PC-9 (cell line): ENCODE results near the gene PMS1. TPM values are rescaled to one million over a fixed set of nuclear protein-coding genes. Genes with fewer than 3 reads are reported as not detected.
"Not testable (repeated sequence)": the region's sequence is repeated elsewhere in the genome, so short reads cannot be mapped to it uniquely, and the experiment has no call there.

Experiments
- BruUV-seq: library from RNA; stranded (reverse); fragments of 400-500 nt; replicated peaks from 2 replicates; lab custom pipeline; 2021; lab: Mats Ljungman, UMichigan
- CTCF ChIA-PET: fragments of 300-600 bp; sonication (Branson Sonifier 250); formaldehyde crosslinking; loops from one replicate; lab custom pipeline; 2022; ENCODE audit warnings: antibody characterized with exemption; lab: Charles Lee
- POLR2A ChIA-PET: fragments of 300-600 bp; sonication (Branson Sonifier 250); formaldehyde crosslinking; loops from one replicate; lab custom pipeline; 2022; ENCODE audit warnings: antibody characterized with exemption; ENCODE audit not compliant: unreplicated experiment; lab: Charles Lee
- DNase-seq, 2 experiments: peaks; one replicate each; pipeline versions ENCODE4 v3.0.0 to v3.0.0-alpha.2; 2015 to 2022; ENCODE audit warnings: mixed read lengths in 1 of 2
- H2AFZ ChIP-seq: fragments of 200-600 bp; sonication (generic); 2 replicates; pipeline ENCODE4 v1.8.1; 2017; ENCODE audit warnings: antibody characterized with exemption
- H3F3A ChIP-seq: fragments of 200-600 bp; sonication (generic); 2 replicates; pipeline ENCODE4 v1.8.1; 2017; ENCODE audit warnings: antibody characterized with exemption, mild to moderate bottlenecking, low read depth; ENCODE audit not compliant: insufficient read depth
- H3K27ac ChIP-seq: fragments of 200-600 bp; sonication (generic); 2 replicates; pipeline ENCODE4 v1.6.1; 2016; ENCODE audit warnings: mixed run types
- H3K27me3 ChIP-seq: fragments of 200-600 bp; sonication (generic); 2 replicates; pipeline ENCODE4 v1.6.1; 2016; ENCODE audit warnings: low read depth, mixed run types; ENCODE audit not compliant: insufficient read depth
- H3K36me3 ChIP-seq: fragments of 200-600 bp; sonication (generic); 2 replicates; pipeline ENCODE4 v1.6.1; 2016; ENCODE audit warnings: low read depth, mixed run types
- H3K4me1 ChIP-seq: fragments of 200-600 bp; sonication (generic); replicated peaks from 2 replicates; pipeline ENCODE4 v1.6.1; 2016; ENCODE audit warnings: mixed run types; ENCODE audit not compliant: insufficient read depth
- H3K4me2 ChIP-seq: fragments of 200-600 bp; sonication (generic); 2 replicates; pipeline ENCODE4 v1.6.1; 2017; ENCODE audit warnings: mixed run types
- H3K4me3 ChIP-seq: fragments of 200-600 bp; sonication (generic); 2 replicates; pipeline ENCODE4 v1.6.1; 2016; ENCODE audit warnings: mixed run types
- H3K79me2 ChIP-seq: fragments of 200-600 bp; sonication (generic); 2 replicates; pipeline ENCODE4 v1.6.1; 2017; ENCODE audit warnings: low read depth, mixed run types
- H3K9me2 ChIP-seq: fragments of 200-600 bp; sonication (generic); 2 replicates; pipeline ENCODE4 v1.8.1; 2017; ENCODE audit warnings: mild to moderate bottlenecking; ENCODE audit not compliant: insufficient read depth
- H3K9me3 ChIP-seq: fragments of 200-600 bp; sonication (generic); 2 replicates; pipeline ENCODE4 v1.8.1; 2016; ENCODE audit warnings: low read depth; ENCODE audit not compliant: insufficient read depth
- H4K20me1 ChIP-seq: fragments of 200-600 bp; sonication (generic); 2 replicates; pipeline ENCODE4 v1.8.1; 2017; ENCODE audit not compliant: insufficient read depth
- CTCF ChIP-seq: fragments of 200-600 bp; sonication (generic); conservative IDR thresholded peaks from 2 replicates; pipeline ENCODE4 v1.6.1; 2017; ENCODE audit warnings: mixed run types, antibody characterized with exemption, mild to moderate bottlenecking, moderate library complexity
- EZH2 ChIP-seq: fragments of 200-600 bp; sonication (generic); IDR thresholded peaks from 2 replicates; pipeline ENCODE4 v1.8.0; 2017; ENCODE audit warnings: antibody characterized with exemption, low read depth
- intact Hi-C: fragments of 100-400 bp; cut with micrococcal nuclease; formaldehyde crosslinking; loops from one replicate; pipeline ENCODE4 v1.10.0; 2022; ENCODE audit not compliant: unreplicated experiment
- total RNA-seq: library from RNA; stranded (reverse); gene quantifications from 2 replicates; pipeline ENCODE4 v1.2.3, GENCODE V29; 2021

The PMS1 gene
- total RNA-seq, 1 experiment from 2014 or later, result 18.6 TPM

- H2AFZ ChIP-seq, result no peak overlapping the region
- no peak overlapping the region for H3K4me2 ChIP-seq
- ChIA-PET CTCF (no interaction called here), POLR2A (interaction anchor here (0.6 kb wide), 1 partner anchor 392 kb away, joined by 9 read pairs; no protein-coding TSS in a partner anchor)
- intact Hi-C loops, result no loop called here
- no peak overlapping the region for H3K4me3 ChIP-seq
- no peak for DNase-seq
- H3K36me3 ChIP-seq, result no peaks in the 10 kb centered on the region
- no peaks in the 10 kb centered on the region for H4K20me1 ChIP-seq
- no TSS peak for BruUV-seq
- no peak for TF ChIP-seq EZH2
- TF ChIP-seq CTCF, result no peak
- H3F3A ChIP-seq, result no peaks in the 10 kb centered on the region
- H3K9me2 ChIP-seq, result no peaks in the 10 kb centered on the region
- no peaks in the 10 kb centered on the region for H3K27me3 ChIP-seq
- H3K79me2 ChIP-seq, result no peaks in the 10 kb centered on the region
- H3K27ac ChIP-seq, result no peak overlapping the region
- H3K9me3 ChIP-seq, result no peaks in the 10 kb centered on the region
- H3K4me1 ChIP-seq, result no peaks in the 10 kb centered on the region
Measured at GRCh38 chr2:189880832-189881492, 96.7 kb downstream of the PMS1 start.

- H3K27ac ChIP-seq, result no peak overlapping the region
- no peaks in the 10 kb centered on the region for H4K20me1 ChIP-seq
- no peak for DNase-seq
- TF ChIP-seq EZH2 (no peak), CTCF (no peak)
- POLR2A ChIA-PET, result no interaction called here
- no peaks in the 10 kb centered on the region for H3K79me2 ChIP-seq
- CTCF ChIA-PET, result no interaction called here
- no peaks in the 10 kb centered on the region for H3K9me3 ChIP-seq
- no peak overlapping the region for H3K4me3 ChIP-seq
- H3K4me1 ChIP-seq, result no peaks in the 10 kb centered on the region
- intact Hi-C loops, result no loop called here
- H2AFZ ChIP-seq, result no peak overlapping the region
- no peaks in the 10 kb centered on the region for H3K36me3 ChIP-seq
- H3K4me2 ChIP-seq, result no peak overlapping the region
- BruUV-seq, result no TSS peak
- H3K27me3 ChIP-seq, result no peaks in the 10 kb centered on the region
- no peaks in the 10 kb centered on the region for H3F3A ChIP-seq
- H3K9me2 ChIP-seq, result no peaks in the 10 kb centered on the region
Measured at GRCh38 chr2:189885368-189885767, 101.1 kb downstream of the PMS1 start.

DNA sequence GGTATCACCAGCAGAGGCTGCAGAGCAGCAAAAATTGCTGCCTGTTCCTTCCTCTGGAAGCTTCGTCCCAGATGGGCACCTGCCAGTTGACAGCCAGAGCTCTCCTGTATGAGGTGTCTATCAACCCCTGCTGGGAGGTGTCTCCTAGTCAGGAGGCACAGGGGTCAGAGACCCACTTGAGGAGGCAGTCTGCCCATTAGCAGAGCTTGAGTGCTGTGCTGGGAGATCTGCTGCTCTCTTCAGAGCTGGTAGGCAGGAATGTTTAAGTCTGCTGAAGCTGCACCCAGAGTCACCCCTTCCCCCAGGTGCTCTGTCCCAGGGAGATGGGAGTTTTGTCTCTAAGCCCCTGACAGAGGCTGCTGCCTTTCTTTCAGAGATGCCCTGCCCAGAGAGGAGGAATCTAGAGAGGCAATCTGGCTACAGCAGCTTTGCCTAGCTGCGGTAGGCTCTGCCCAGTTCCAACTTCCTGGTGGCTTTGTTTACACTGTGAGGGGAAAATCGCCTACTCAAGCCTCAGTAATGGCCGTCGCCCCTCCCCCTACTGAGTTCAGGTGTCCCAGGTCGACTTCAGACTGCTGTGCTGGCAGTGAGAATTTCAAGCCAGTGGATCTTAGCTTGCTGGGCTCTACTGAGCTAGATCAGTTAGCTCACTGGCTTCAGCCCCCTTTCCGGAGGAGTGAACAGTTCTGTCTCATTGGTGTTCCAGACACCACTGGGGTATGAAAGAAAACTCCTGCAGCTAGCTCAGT lies 108.5 kb downstream of the PMS1 start:
- BruUV-seq, intact Hi-C loops, H3K79me2 ChIP-seq, H3K4me1 ChIP-seq, H3K27me3 ChIP-seq, CTCF ChIA-PET, H3K36me3 ChIP-seq, H2AFZ ChIP-seq, H3K4me2 ChIP-seq, H3K9me3 ChIP-seq, H3F3A ChIP-seq, DNase-seq, H3K4me3 ChIP-seq, POLR2A ChIA-PET, H3K27ac ChIP-seq, H4K20me1 ChIP-seq, H3K9me2 ChIP-seq: not testable (repeated sequence)
